CD14-positive monocyte (primary cell): Measurements from ENCODE around the gene CDH15. TPM values are rescaled to one million over a fixed set of nuclear protein-coding genes. Genes with fewer than 3 reads are reported as not detected.

Experiments
- DNase-seq, 3 donors: peaks; one replicate each; pipeline ENCODE4 v3.0.0-alpha.2; 2011 to 2022
- H2AFZ ChIP-seq: 2 replicates; pipeline ENCODE4 v1.6.0; 2012; ENCODE audit warnings: mild to moderate bottlenecking, low read depth, low read length, inconsistent platforms; ENCODE audit not compliant: insufficient read depth, poor library complexity, severe bottlenecking
- H3K27ac ChIP-seq, 2 donors: 1 replicate in 1 of 2; 2 replicates in 1 of 2; pipeline ENCODE4 v1.5.1; 2012 to 2013; ENCODE audit warnings: low read length in 2 of 2, control low read depth in 1 of 2, inconsistent platforms in 1 of 2, low read depth in 1 of 2, mild to moderate bottlenecking in 1 of 2
- H3K27me3 ChIP-seq, 2 donors: one replicate each; pipeline versions ENCODE4 v1.6.0 to v1.6.1; 2011 to 2013; ENCODE audit warnings: low read length in 2 of 2; ENCODE audit not compliant: control insufficient read depth in 2 of 2, insufficient read depth in 2 of 2
- H3K36me3 ChIP-seq, 2 donors: replicated peaks in 1 of 2; 1 replicate in 1 of 2; 2 replicates in 1 of 2; pipeline versions ENCODE4 v1.5.1 to v1.6.1; 2012 to 2013; ENCODE audit warnings: low read length in 2 of 2, control low read depth in 1 of 2, inconsistent platforms in 1 of 2, mild to moderate bottlenecking in 1 of 2; ENCODE audit not compliant: insufficient read depth in 2 of 2, control insufficient read depth in 1 of 2
- H3K4me1 ChIP-seq, 2 donors: 1 replicate in 1 of 2; 2 replicates in 1 of 2; pipeline versions ENCODE4 v1.5.1 to v1.6.1; 2012 to 2013; ENCODE audit warnings: low read length in 2 of 2, control low read depth in 1 of 2, inconsistent platforms in 1 of 2, mild to moderate bottlenecking in 1 of 2, moderate library complexity in 1 of 2; ENCODE audit not compliant: insufficient read depth in 2 of 2, control insufficient read depth in 1 of 2
- H3K4me2 ChIP-seq: replicated peaks from 2 replicates; pipeline ENCODE3; 2012; ENCODE audit warnings: low read length, moderate library complexity, mild to moderate bottlenecking; ENCODE audit not compliant: poor library complexity, severe bottlenecking; ENCODE audit errors: extremely low read depth
- H3K4me3 ChIP-seq, 3 experiments: fragments of 200-600 bp in 1 of 3; sonication (generic) in 1 of 3; replicated peaks in 1 of 3; 1 replicate in 2 of 3; 2 replicates in 1 of 3; pipeline ENCODE4 v1.5.1; 2011 to 2013; ENCODE audit warnings: low read length in 3 of 3, mild to moderate bottlenecking in 3 of 3, control low read depth in 2 of 3, low read depth in 2 of 3, inconsistent platforms in 1 of 3, moderate library complexity in 1 of 3
- H3K79me2 ChIP-seq: 2 replicates; pipeline ENCODE4 v1.6.0; 2012; ENCODE audit warnings: mild to moderate bottlenecking, control low read depth, inconsistent platforms, low read length, moderate library complexity; ENCODE audit not compliant: insufficient read depth
- H3K9ac ChIP-seq: 2 replicates; pipeline ENCODE4 v1.6.0; 2017; ENCODE audit warnings: low read length, mild to moderate bottlenecking; ENCODE audit not compliant: insufficient read depth, poor library complexity, severe bottlenecking
- H3K9me3 ChIP-seq, 2 donors: replicated peaks in 1 of 2; 1 replicate in 1 of 2; 2 replicates in 1 of 2; pipeline versions ENCODE4 v1.5.1 to v1.6.1; 2012 to 2013; ENCODE audit warnings: low read length in 2 of 2, control low read depth in 1 of 2; ENCODE audit not compliant: control insufficient read depth in 1 of 2, insufficient read depth in 1 of 2
- H4K20me1 ChIP-seq: 2 replicates; pipeline ENCODE4 v1.6.0; 2012; ENCODE audit warnings: mild to moderate bottlenecking, low read length, control low read depth, moderate library complexity; ENCODE audit not compliant: insufficient read depth
- H3K27ac Mint-ChIP-seq, 7 donors: one replicate each; pipeline ENCODE4 v1.8.0; 2020; ENCODE audit warnings: mild to moderate bottlenecking in 7 of 7, mixed read lengths in 7 of 7, moderate library complexity in 6 of 7, inconsistent platforms in 2 of 7
- H3K27me3 Mint-ChIP-seq, 3 donors: one replicate each; pipeline ENCODE4 v1.8.0; 2021 to 2022; ENCODE audit warnings: low read depth in 3 of 3, mild to moderate bottlenecking in 3 of 3, mixed read lengths in 3 of 3, moderate library complexity in 3 of 3, inconsistent platforms in 1 of 3
- H3K36me3 Mint-ChIP-seq, 2 donors: one replicate each; pipeline ENCODE4 v1.8.0; 2020; ENCODE audit warnings: mixed read lengths in 2 of 2, inconsistent platforms in 1 of 2, mild to moderate bottlenecking in 1 of 2
- H3K4me1 Mint-ChIP-seq: one replicate; pipeline ENCODE4 v1.8.0; 2020; ENCODE audit warnings: mild to moderate bottlenecking, mixed read lengths
- H3K4me3 Mint-ChIP-seq, 2 donors: one replicate each; pipeline ENCODE4 v1.8.0; 2020; ENCODE audit warnings: mild to moderate bottlenecking in 2 of 2, mixed read lengths in 2 of 2, moderate library complexity in 1 of 2
- H3K9me3 Mint-ChIP-seq, 7 donors: one replicate each; pipeline ENCODE4 v1.8.0; 2020 to 2022; ENCODE audit warnings: mixed read lengths in 7 of 7, mild to moderate bottlenecking in 6 of 7, moderate library complexity in 6 of 7, inconsistent platforms in 2 of 7
- WGBS: methylation state at CpG from one replicate; pipeline ENCODE4 v1.1.5; 2013; ENCODE audit warnings: missing lambda C conversion rate; ENCODE audit not compliant: insufficient coverage; 5-methylcytosine and 5-hydroxymethylcytosine counted together
- intact Hi-C, 2 donors: fragments of 100-400 bp; cut with micrococcal nuclease; formaldehyde crosslinking; loops; one replicate each; pipeline versions ENCODE4 v1.15.0 to v1.15.1; 2023
- polyA plus RNA-seq, 3 donors: library from polyadenylated mRNA; depleted of rRNA in 1 of 3; unstranded in 2 of 3; stranded (reverse) in 1 of 3; fragments of 300-500 nt in 2 of 3; fragments of >200 nt in 1 of 3; fragmentation: Illumina TruSeq in 2 of 3; gene quantifications; 1 replicate in 2 of 3; 2 replicates in 1 of 3; pipeline ENCODE4 v1.2.3, GENCODE V29; 2012 to 2021
- TF ChIP-seq, protein P1 (sequence below): fragments of 200-600 bp; IDR thresholded peaks from one replicate; pipeline ENCODE4 v1.8.0; 2022; ENCODE audit warnings: antibody characterized with exemption, mild to moderate bottlenecking

CDH15 gene
- polyA plus RNA-seq, 3 donors: not detected

DNA sequence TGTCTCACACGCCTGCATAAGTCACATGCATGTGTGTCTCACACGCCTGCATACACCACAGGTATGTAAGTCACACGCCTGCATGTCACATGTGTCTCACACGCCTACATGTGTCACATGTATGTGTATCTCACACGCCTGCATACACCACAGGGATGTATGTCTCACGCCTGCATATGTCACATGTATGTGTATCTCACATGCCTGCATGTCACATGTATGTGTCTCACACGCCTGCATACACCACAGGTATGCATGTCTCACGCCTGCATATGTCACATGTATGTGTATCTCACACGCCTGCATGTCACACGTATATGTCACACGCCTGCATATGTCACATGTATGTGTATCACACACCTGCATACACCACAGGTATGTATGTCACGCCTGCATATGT, 13.8 kb upstream of the CDH15 start:
- intact Hi-C loops: no loop called here
- H2AFZ ChIP-seq: no peak overlapping the region
- peaks cover 0 to 7% (median 0%) of the 10 kb centered on the region in 7 donors for H3K9me3 Mint-ChIP-seq
- H3K4me1 ChIP-seq: no peaks in the 10 kb centered on the region
- DNase-seq: no peak
- 95% methylated on average over 12 of the region's 12 CpGs for WGBS
- H4K20me1 ChIP-seq: no peaks in the 10 kb centered on the region
- H3K9ac ChIP-seq: no peak overlapping the region
- peaks cover under 1 to 1% of the 10 kb centered on the region in 2 donors for H3K36me3 Mint-ChIP-seq
- H3K27me3 Mint-ChIP-seq: peaks cover 6 to 29% (median 14%) of the 10 kb centered on the region in 3 donors
- H3K4me2 ChIP-seq: no peak overlapping the region
- peaks cover 8% of the 10 kb centered on the region for H3K4me1 Mint-ChIP-seq
- H3K27ac Mint-ChIP-seq: no peak overlapping the region
- no peak overlapping the region for H3K27ac ChIP-seq
- TF ChIP-seq, protein P1, sequence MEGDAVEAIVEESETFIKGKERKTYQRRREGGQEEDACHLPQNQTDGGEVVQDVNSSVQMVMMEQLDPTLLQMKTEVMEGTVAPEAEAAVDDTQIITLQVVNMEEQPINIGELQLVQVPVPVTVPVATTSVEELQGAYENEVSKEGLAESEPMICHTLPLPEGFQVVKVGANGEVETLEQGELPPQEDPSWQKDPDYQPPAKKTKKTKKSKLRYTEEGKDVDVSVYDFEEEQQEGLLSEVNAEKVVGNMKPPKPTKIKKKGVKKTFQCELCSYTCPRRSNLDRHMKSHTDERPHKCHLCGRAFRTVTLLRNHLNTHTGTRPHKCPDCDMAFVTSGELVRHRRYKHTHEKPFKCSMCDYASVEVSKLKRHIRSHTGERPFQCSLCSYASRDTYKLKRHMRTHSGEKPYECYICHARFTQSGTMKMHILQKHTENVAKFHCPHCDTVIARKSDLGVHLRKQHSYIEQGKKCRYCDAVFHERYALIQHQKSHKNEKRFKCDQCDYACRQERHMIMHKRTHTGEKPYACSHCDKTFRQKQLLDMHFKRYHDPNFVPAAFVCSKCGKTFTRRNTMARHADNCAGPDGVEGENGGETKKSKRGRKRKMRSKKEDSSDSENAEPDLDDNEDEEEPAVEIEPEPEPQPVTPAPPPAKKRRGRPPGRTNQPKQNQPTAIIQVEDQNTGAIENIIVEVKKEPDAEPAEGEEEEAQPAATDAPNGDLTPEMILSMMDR: no peak
- H3K79me2 ChIP-seq: no peaks in the 10 kb centered on the region
- no peaks in the 10 kb centered on the region for H3K9me3 ChIP-seq
- H3K27me3 ChIP-seq: peaks cover 0 to 6% of the 10 kb centered on the region in 2 donors
- no peak overlapping the region for H3K4me3 Mint-ChIP-seq
- no peaks in the 10 kb centered on the region for H3K36me3 ChIP-seq
- H3K4me3 ChIP-seq: no peak overlapping the region

DNA sequence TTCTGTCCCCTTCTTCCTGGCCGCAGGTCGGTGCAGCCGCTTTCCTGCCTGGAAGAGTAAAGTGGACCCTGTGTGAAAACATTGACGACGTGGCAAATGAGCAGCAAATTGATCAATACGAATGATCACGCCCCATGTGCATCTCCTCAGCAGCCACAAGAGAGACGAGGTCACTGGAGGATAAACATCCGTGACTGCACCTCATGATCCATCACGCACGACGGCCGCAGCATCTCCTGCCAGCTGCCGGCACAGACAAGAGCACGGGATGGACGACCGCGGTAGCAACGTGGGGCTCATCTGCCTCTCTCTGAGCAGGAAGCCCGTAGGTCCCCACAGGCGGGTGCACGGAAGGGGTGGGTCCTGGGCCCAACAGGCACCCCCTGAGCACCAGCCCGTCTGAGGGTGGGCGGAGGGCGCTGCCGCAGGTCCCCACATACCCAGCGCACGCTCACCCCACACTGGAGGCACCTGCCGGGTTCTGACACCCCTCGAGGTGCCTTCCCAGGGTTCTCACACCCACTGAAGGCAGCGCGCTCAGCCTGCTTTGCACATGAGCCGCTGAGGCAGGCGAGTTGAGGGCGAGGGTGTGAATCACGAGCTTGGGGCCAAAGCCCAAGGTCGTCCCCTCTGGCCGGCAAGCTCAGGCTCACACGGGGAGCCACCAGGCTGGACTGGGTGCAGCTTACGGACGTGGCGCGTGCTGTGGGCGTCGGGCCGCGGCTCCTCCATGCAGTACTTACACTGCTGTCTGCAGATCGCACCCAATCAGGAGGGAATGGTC, 12.3 kb upstream of the CDH15 start:
- intact Hi-C loops: no loop called here
- H3K27ac Mint-ChIP-seq: no peak overlapping the region

More for the DNA sequence above, 12.3 kb upstream of the CDH15 start:
- no peak overlapping the region for H2AFZ ChIP-seq
- H3K79me2 ChIP-seq: no peaks in the 10 kb centered on the region
- no peak overlapping the region for H3K4me2 ChIP-seq
- H3K9ac ChIP-seq: no peak overlapping the region
- H3K9me3 ChIP-seq: no peaks in the 10 kb centered on the region
- H3K9me3 Mint-ChIP-seq: peaks cover 0 to 5% (median 0%) of the 10 kb centered on the region in 7 donors
- no peak overlapping the region for H3K4me3 ChIP-seq
- no peaks in the 10 kb centered on the region for H3K36me3 ChIP-seq
- no peak for DNase-seq
- peaks cover 0 to 6% of the 10 kb centered on the region in 2 donors for H3K27me3 ChIP-seq
- no peaks in the 10 kb centered on the region for H3K36me3 Mint-ChIP-seq
- no peak overlapping the region for H3K4me3 Mint-ChIP-seq
- peaks cover 6 to 29% (median 16%) of the 10 kb centered on the region in 3 donors for H3K27me3 Mint-ChIP-seq
- TF ChIP-seq, protein P1: no peak
- 90% methylated on average over 45 of the region's 48 CpGs for WGBS
- no peak overlapping the region for H3K27ac ChIP-seq
- H4K20me1 ChIP-seq: no peaks in the 10 kb centered on the region
- peaks cover 4% of the 10 kb centered on the region for H3K4me1 Mint-ChIP-seq
- no peaks in the 10 kb centered on the region for H3K4me1 ChIP-seq
